NOMO-1 treated with DMSO at 0.1 percent for 48 hours (cell line): Measurements from ENCODE around the gene PCGF2.
A peak's percentile ranks its signal among the peaks of the same experiment; 100 is the strongest.
"Not testable (repeated sequence)": the region's sequence is repeated elsewhere in the genome, so short reads cannot be mapped to it uniquely, and the experiment has no call there.

ENCODE experiments used
- DNase-seq: peaks from one replicate; lab custom pipeline; 2025; ENCODE audit not compliant: unreplicated experiment; lab: John Stamatoyannopoulos, UW

PCGF2 gene

GRCh38 chr17:38738007-38738662 is 10.0 kb downstream of the PCGF2 start:
- DNase-seq, result no peak

GRCh38 chr17:38735161-38735997 is 12.8 kb downstream of the PCGF2 start:
- DNase-seq, result no peak

GRCh38 chr17:38733982-38734973 is 13.9 kb downstream of the PCGF2 start:
- DNase-seq, result peak; percentile 1

- DNase-seq, result no peak
Observed at GRCh38 chr17:38733282-38733981, 14.7 kb downstream of the PCGF2 start.

- DNase-seq, result no peak
Observed at GRCh38 chr17:38732376-38733281, 15.5 kb downstream of the PCGF2 start.

- DNase-seq, result no peak
Observed at GRCh38 chr17:38731526-38732294, 16.4 kb downstream of the PCGF2 start.

GRCh38 chr17:38730526-38731379 is 17.4 kb downstream of the PCGF2 start:
- DNase-seq, result peak; percentile 42

GRCh38 chr17:38729886-38730525 is 18.1 kb downstream of the PCGF2 start, which contains the start of gene CISD3:
CISD3 (plus strand) TSS chr17:38730341; CDS start chr17:38730359, 18 bp downstream.
- DNase-seq, result peak; percentile 86

GRCh38 chr17:38729368-38729885 is 18.7 kb downstream of the PCGF2 start:
- no peak for DNase-seq

- peak; percentile 24 for DNase-seq
Observed at GRCh38 chr17:38728290-38728831, 19.8 kb downstream of the PCGF2 start.

- no peak for DNase-seq
Observed at GRCh38 chr17:38727736-38728135, 20.4 kb downstream of the PCGF2 start.

GRCh38 chr17:38726145-38726544 is 22.0 kb downstream of the PCGF2 start:
- not testable (repeated sequence) for DNase-seq

- no peak for DNase-seq
Observed at GRCh38 chr17:38725066-38725465, 23.1 kb downstream of the PCGF2 start.

- no peak for DNase-seq
Observed at GRCh38 chr17:38724337-38724988, 23.7 kb downstream of the PCGF2 start.

GRCh38 chr17:38721802-38722201 is 26.3 kb downstream of the PCGF2 start:
- DNase-seq, result no peak

- no peak for DNase-seq
Observed at GRCh38 chr17:38720941-38721340, 27.2 kb downstream of the PCGF2 start.
